Measurements from ENCODE around the gene TRAPPC2.

DNA sequence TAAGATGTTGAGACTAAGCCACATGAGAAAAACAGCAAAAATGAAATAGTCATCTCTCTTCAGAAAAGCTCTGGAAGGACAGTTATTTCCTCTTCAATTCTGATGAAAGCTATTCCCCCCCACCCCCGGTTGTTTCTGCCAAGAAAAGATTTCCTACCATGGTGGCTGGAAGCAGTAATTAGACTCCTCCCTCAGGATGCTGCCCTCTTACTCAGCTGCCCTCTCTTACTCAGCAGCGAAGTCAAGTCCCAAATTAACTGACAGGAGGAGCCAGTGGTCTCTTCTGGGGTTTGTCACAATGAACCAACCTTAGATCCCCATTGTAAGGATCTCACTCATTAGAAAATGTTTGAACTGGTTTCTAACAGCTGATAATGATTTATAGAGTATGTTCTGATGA lies 44.5 kb upstream of the TRAPPC2 start:
- TF ChIP-seq, protein P1, sequence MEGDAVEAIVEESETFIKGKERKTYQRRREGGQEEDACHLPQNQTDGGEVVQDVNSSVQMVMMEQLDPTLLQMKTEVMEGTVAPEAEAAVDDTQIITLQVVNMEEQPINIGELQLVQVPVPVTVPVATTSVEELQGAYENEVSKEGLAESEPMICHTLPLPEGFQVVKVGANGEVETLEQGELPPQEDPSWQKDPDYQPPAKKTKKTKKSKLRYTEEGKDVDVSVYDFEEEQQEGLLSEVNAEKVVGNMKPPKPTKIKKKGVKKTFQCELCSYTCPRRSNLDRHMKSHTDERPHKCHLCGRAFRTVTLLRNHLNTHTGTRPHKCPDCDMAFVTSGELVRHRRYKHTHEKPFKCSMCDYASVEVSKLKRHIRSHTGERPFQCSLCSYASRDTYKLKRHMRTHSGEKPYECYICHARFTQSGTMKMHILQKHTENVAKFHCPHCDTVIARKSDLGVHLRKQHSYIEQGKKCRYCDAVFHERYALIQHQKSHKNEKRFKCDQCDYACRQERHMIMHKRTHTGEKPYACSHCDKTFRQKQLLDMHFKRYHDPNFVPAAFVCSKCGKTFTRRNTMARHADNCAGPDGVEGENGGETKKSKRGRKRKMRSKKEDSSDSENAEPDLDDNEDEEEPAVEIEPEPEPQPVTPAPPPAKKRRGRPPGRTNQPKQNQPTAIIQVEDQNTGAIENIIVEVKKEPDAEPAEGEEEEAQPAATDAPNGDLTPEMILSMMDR (IDR thresholded peaks at IDR 0.05), result no peak
- no peak for TF ChIP-seq POLR2A (IDR thresholded peaks at IDR 0.05)

Data from uterus (tissue), 2 donors.